Peyer's patch (tissue), 4 donors: ENCODE data around the gene ZFP36L2.

ENCODE experiments used
- CTCF ChIP-seq, 6 experiments: fragments of 450-650 bp in 4 of 6; fragments of 200-600 bp in 2 of 6; sonication (generic) in 1 of 6; IDR thresholded peaks; one replicate each; pipeline ENCODE4 v1.5.1; 2017 to 2019; ENCODE audit warnings: antibody characterized with exemption in 6 of 6, mild to moderate bottlenecking in 3 of 6, moderate library complexity in 1 of 6
- POLR2A ChIP-seq, 2 donors: fragments of 450-650 bp; IDR thresholded peaks; one replicate each; pipeline ENCODE4 v1.5.1; 2017; ENCODE audit warnings: antibody characterized with exemption in 2 of 2, mild to moderate bottlenecking in 2 of 2, moderate library complexity in 2 of 2

DNA sequence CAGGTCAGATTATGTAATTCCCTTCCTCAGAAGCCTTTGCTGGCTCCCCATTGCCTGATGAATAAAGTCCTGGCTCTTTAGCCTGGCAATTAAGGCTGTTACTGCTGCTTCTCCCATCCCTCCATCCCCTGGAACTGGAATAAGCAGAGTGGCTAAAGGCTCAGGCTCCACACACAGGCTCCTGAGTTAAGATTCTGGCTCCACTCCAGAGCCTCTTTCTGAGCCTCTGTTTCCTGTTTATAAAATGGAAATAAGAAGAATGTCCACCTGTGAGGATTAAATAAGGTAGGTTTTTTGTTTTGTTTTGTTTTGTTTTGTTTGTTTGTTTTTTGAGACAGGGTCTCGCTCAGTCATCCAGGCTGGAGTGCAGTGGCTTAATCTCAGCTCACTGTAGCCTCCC, 50.0 kb downstream of the ZFP36L2 start:
- TF ChIP-seq CTCF (IDR thresholded peaks at IDR 0.05) (no peak), POLR2A (IDR thresholded peaks at IDR 0.05) (no peak)
